ENCODE results near the gene CD300E.

GRCh38 chr17:74637926-74638325 lies 14.4 kb upstream of the CD300E start:
- TF ChIP-seq POLR2A (IDR thresholded peaks at IDR 0.05) (no peak), CTCF (IDR thresholded peaks at IDR 0.05) (no peak)
